ENCODE measurements around the gene EML6.

EML6 gene

DNA sequence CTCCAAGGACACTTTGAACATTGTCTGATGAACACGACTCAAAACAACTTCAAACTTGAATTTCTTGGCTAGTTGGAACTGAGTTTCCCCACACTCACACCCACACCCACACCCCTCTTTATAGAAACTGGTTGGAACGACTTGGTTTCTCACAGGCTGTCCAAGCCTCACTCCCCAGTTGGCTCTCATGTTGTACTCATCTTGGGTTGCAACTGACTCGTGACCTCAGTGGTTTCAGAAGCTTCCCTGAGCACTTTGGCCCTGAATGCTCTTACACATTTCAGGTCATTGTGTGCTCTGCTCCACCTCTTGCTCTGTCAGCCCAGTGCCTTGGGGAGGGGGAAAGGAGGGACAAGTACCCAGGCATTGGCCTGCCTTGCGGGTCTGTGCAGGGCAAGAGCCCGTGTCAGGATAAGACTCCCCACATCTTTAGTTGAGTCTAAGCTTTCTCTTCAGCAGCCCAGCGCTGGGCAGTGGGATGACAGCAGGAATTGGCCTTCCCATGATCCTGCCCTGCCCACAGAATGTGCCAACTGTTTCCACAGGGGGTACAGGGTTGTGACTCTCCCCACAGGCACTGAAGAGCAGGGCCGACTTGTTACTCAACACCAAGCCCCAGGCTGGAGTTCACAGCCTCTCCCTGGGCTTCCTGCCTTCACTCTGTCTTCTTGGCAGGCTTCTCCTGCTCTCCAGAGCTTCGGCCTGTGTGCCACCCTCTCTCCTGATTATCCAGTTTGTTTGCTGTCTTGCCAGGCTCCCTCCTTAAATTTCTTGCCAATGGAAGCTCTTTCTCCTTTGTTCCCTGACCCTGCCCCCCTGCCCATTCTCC, 222.1 kb downstream of the EML6 start:
- DNase-seq (ENCODE audit: low read depth) = peak; percentile 66

- DNase-seq (ENCODE audit: low read depth) = no peak
Observed at GRCh38 chr2:54946220-54946805, 222.9 kb downstream of the EML6 start.

GRCh38 chr2:54947136-54947535, 223.7 kb downstream of the EML6 start:
- no peak for DNase-seq (ENCODE audit: low read depth)

- no peak for DNase-seq (ENCODE audit: low read depth)
Observed at GRCh38 chr2:54947646-54948045, 224.2 kb downstream of the EML6 start.

- no peak for DNase-seq (ENCODE audit: low read depth)
Observed at GRCh38 chr2:54948120-54948519, 224.7 kb downstream of the EML6 start.

DNA sequence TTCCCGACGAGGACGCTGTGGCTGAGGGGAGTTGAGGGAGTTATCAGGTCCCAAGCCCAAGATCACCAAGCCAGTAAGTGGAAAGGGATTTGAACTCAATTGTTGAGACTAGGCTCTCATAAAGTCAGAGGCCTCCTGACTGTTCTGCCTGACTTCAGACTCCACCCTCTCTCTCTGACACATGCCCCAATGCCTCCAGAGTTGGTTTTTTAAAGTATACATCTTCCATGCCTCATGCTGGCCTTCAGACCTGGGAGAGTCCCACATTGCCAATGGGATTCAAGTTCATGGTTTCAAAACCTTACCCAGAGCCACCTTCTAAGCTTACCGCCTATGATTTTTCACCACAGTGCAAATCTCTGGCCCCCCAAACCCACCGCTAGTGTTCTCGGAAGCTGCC, 226.0 kb downstream of the EML6 start:
- no peak for DNase-seq (ENCODE audit: low read depth)

DNA sequence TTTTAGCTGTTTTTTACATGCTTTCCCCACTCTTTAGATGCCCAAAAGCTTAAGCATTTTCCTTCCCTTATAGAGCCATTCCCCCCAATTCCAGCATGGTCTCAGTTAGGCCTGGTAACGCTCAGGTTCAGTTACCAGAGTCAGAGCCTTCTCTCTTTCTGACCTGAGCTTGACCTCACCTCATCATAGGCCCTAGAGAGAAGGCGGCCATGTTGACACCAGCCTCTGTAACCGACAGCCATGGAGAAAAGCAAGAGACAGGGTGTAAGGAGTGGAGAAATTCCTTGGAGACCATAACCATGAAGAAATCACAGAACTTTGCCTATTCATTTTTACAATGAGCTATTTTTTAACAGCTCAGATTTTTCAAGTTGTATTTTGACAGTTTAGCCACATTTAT, 227.3 kb downstream of the EML6 start:
- no peak for DNase-seq (ENCODE audit: low read depth)

- DNase-seq (ENCODE audit: low read depth) = no peak
Observed at GRCh38 chr2:54952425-54952824, 229.0 kb downstream of the EML6 start.

- DNase-seq (ENCODE audit: low read depth) = peak; percentile 50
Observed at GRCh38 chr2:54952978-54953456, 229.6 kb downstream of the EML6 start.

DNA sequence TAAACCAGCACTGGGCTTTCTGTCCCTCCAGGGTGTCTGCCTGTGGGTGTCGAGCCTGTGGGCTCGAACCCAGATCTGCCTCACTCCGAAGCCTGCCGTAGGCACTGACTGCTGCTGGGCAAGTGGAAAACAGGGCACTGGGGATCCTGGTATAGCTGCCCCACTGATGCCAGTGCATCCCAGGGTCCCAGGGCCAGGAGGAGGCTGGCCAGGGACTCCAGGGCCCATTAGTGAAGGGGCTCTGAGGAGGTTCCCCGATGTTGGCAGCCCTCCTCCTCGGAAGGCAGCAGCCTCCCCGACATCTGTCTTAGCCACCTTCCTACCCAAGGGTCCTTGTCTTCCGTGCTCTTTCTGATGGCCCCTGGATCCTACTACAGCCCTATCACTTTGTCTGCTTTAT, 230.7 kb downstream of the EML6 start:
- DNase-seq (ENCODE audit: low read depth) = no peak

GRCh38 chr2:54954705-54955357, 231.4 kb downstream of the EML6 start:
- DNase-seq (ENCODE audit: low read depth) = no peak

GRCh38 chr2:54955358-54956110, 232.1 kb downstream of the EML6 start:
- no peak for DNase-seq (ENCODE audit: low read depth)

DNA sequence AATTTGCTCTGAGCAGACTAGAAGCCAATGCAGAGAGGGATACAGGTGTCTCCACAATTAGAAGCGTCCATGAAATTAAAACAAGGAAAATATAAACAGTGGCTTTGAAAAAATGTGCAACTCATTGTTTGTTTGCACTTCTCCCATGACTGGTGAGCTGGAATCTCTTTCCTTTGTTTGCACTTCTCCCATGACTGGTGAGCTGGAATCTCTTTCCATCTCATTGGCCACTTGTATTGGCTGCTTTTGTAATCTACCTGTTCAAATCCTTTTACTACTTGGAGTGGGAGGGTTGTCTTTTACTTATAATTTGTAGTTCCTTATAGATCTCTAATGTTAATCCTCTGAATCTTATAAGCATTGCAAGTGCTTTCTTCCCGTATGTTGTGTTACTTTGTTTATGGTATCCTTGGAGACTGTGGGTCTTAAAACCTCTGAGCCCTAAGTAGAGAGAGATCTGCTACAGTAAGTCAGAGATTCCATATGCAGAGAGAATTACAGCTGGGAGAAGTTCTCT, 232.7 kb downstream of the EML6 start:
- DNase-seq (ENCODE audit: low read depth) = no peak

- no peak for DNase-seq (ENCODE audit: low read depth)
Observed at GRCh38 chr2:54957321-54957999, 234.0 kb downstream of the EML6 start.

DNA sequence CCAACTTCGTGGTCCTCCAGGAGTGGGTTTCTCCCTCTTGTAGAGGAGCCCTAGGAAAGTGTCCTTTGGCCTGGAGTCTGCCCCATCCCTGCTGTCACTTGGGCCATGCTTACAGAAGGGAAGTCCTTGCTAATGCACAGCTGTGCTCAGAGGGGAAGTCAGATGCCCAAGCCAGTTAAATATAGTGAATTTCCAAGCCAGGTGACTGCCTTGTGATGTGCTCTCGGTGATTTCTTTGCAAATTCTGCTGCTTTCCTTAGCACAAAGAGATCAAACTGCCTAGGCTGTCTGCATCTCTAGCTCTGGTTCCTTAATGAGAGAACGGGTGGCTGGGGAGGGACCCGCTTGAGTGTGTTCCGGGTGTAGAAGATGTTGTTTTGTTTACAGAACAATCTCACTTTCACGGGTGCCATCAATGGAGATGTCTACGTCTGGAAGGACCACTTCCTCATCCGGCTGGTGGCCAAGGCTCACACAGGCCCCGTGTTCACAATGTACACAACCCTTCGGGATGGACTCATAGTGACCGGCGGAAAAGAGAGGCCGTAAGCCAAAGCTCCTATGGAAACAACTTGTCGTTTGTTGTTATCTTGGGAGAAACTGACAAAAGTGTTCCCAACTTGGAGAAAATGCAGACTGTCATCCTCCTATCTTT, 235.4 kb downstream of the EML6 start:
- DNase-seq (ENCODE audit: low read depth) = no peak

GRCh38 chr2:54960164-54960563, 236.7 kb downstream of the EML6 start:
- DNase-seq (ENCODE audit: low read depth) = no peak

GRCh38 chr2:54962511-54962910, 239.0 kb downstream of the EML6 start:
- no peak for DNase-seq (ENCODE audit: low read depth)

- no peak for DNase-seq (ENCODE audit: low read depth)
Observed at GRCh38 chr2:54962935-54963440, 239.5 kb downstream of the EML6 start.

- no peak for DNase-seq (ENCODE audit: low read depth)
Observed at GRCh38 chr2:54963476-54963875, 240.0 kb downstream of the EML6 start.

GRCh38 chr2:54964271-54964670, 240.8 kb downstream of the EML6 start:
- no peak for DNase-seq (ENCODE audit: low read depth)

DNA sequence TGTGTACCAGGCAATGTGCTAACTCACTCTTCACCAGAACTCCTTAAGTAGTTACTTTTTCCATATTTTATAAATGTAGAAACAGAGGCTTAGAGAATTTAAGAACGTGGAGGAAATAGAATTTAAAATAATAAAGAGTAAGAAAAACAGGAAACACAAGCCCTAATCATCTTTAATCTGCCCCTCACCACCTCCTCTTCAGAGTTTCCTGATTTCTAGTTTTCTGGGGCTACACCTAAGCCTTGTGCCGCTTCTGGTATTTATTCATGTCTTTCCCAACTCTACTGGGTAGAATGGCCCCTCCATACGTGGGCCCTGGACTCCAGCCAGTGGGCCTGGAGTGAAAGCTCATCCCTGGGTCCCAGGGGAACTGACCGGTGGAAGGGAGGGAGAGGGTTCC, 241.4 kb downstream of the EML6 start:
- no peak for DNase-seq (ENCODE audit: low read depth)

Data from GM04504 (cell line).